H1 (cell line): ENCODE measurements around the gene ATF7. TPM values are rescaled to one million over a fixed set of nuclear protein-coding genes. Genes with fewer than 3 reads are reported as not detected.

ENCODE experiments used
- CTCF ChIA-PET: fragments of 300-600 bp; sonication (Branson Sonifier 250); formaldehyde crosslinking; loops from one replicate; lab custom pipeline; 2021; ENCODE audit not compliant: partially characterized antibody; lab: Charles Lee
- POLR2A ChIA-PET: fragments of 300-600 bp; sonication (Branson Sonifier 250); formaldehyde crosslinking; loops from one replicate; lab custom pipeline; 2021; ENCODE audit warnings: inconsistent platforms; ENCODE audit not compliant: partially characterized antibody; lab: Charles Lee
- DNase-seq, 2 experiments: peaks; one replicate each; pipeline versions ENCODE4 v3.0.0 to v3.0.0-alpha.2; 2010 to 2022; ENCODE audit warnings: low spot score in 2 of 2, low read depth in 1 of 2, mixed read lengths in 1 of 2
- FAIRE-seq: peaks from 2 replicates; lab custom pipeline; 2011; peaks lifted over from hg19 to GRCh38; lab: Jason Lieb, UNC
- H2AFZ ChIP-seq: 2 replicates; pipeline ENCODE4 v1.8.1; 2012; ENCODE audit warnings: low read length, inconsistent platforms
- H2AK5ac ChIP-seq: 2 replicates; pipeline ENCODE4 v1.6.1; 2013; ENCODE audit warnings: low read depth, low read length
- H2BK120ac ChIP-seq: replicated peaks from 2 replicates; pipeline ENCODE3; 2013; ENCODE audit warnings: low read depth, low read length, inconsistent platforms
- H2BK12ac ChIP-seq: 2 replicates; pipeline ENCODE4 v1.6.1; 2013; ENCODE audit warnings: low read depth, low read length
- H2BK15ac ChIP-seq: 2 replicates; pipeline ENCODE4 v1.6.1; 2013; ENCODE audit warnings: low read length
- H2BK20ac ChIP-seq: 2 replicates; pipeline ENCODE4 v1.6.1; 2013; ENCODE audit warnings: low read length
- H2BK5ac ChIP-seq: 2 replicates; pipeline ENCODE4 v1.6.1; 2013; ENCODE audit warnings: low read depth, low read length
- H3K14ac ChIP-seq: 2 replicates; pipeline ENCODE4 v1.6.1; 2013; ENCODE audit warnings: inconsistent platforms; ENCODE audit not compliant: insufficient read length
- H3K18ac ChIP-seq: 2 replicates; pipeline ENCODE4 v1.6.1; 2013; ENCODE audit warnings: low read length; ENCODE audit errors: extremely low read depth
- H3K23ac ChIP-seq: 2 replicates; pipeline ENCODE4 v1.6.1; 2013; ENCODE audit warnings: inconsistent platforms; ENCODE audit not compliant: insufficient read length
- H3K23me2 ChIP-seq: 2 replicates; pipeline ENCODE4 v1.6.1; 2013; ENCODE audit warnings: low read depth, low read length
- H3K27ac ChIP-seq: 2 replicates; pipeline ENCODE4 v1.6.1; 2011; ENCODE audit warnings: low read depth, low read length, inconsistent platforms
- H3K27me3 ChIP-seq, 4 experiments: replicated peaks in 1 of 4; 1 replicate in 1 of 4; 2 replicates in 3 of 4; pipeline versions ENCODE4 v1.6.1 to v1.8.1; 2011 to 2013; ENCODE audit warnings: low read length in 3 of 4, mild to moderate bottlenecking in 3 of 4, inconsistent platforms in 2 of 4, mixed read lengths in 2 of 4, moderate library complexity in 1 of 4; ENCODE audit not compliant: control insufficient read depth in 3 of 4, insufficient read depth in 3 of 4; ENCODE audit errors: extremely low read depth in 1 of 4
- H3K36me3 ChIP-seq, 4 experiments: 2 replicates each; pipeline versions ENCODE4 v1.6.1 to v1.8.1; 2011 to 2013; ENCODE audit warnings: mild to moderate bottlenecking in 4 of 4, low read length in 3 of 4, moderate library complexity in 2 of 4, control low read depth in 1 of 4, inconsistent platforms in 1 of 4; ENCODE audit not compliant: insufficient read depth in 4 of 4, control insufficient read depth in 2 of 4
- H3K4ac ChIP-seq: replicated peaks from 2 replicates; pipeline ENCODE3; 2013; ENCODE audit warnings: low read length, low read depth, mixed read lengths, inconsistent platforms; ENCODE audit not compliant: insufficient read length
- H3K4me1 ChIP-seq, 4 experiments: replicated peaks in 1 of 4; 1 replicate in 1 of 4; 2 replicates in 3 of 4; pipeline versions ENCODE4 v1.6.1 to v1.8.1; 2011 to 2013; ENCODE audit warnings: low read length in 3 of 4, inconsistent platforms in 2 of 4, mixed read lengths in 1 of 4; ENCODE audit not compliant: insufficient read depth in 4 of 4, control insufficient read depth in 3 of 4
- H3K4me2 ChIP-seq, 2 experiments: 2 replicates each; pipeline versions ENCODE4 v1.6.1 to v1.8.1; 2011 to 2013; ENCODE audit warnings: low read depth in 2 of 2, low read length in 2 of 2, control low read depth in 1 of 2, inconsistent platforms in 1 of 2, mild to moderate bottlenecking in 1 of 2; ENCODE audit not compliant: insufficient read depth in 1 of 2
- H3K4me3 ChIP-seq, 4 experiments: fragments of 200-600, 300-600 bp in 1 of 4; sonication (generic), shearing (Covaris generic), sonication (Bioruptor Twin) in 1 of 4; 2 replicates each; pipeline versions ENCODE4 v1.5.1 to v1.8.1; 2011 to 2016; ENCODE audit warnings: low read length in 4 of 4, low read depth in 3 of 4, control low read depth in 2 of 4, inconsistent platforms in 2 of 4, mild to moderate bottlenecking in 2 of 4, mixed read lengths in 1 of 4, moderate library complexity in 1 of 4; ENCODE audit not compliant: insufficient read depth in 2 of 4; ENCODE audit errors: extremely low read depth in 1 of 4
- H3K56ac ChIP-seq: replicated peaks from 2 replicates; pipeline ENCODE3; 2013; ENCODE audit warnings: low read depth, mild to moderate bottlenecking, mixed read lengths, low read length, inconsistent platforms; ENCODE audit not compliant: insufficient read length
- H3K79me1 ChIP-seq: 2 replicates; pipeline ENCODE4 v1.6.1; 2013; ENCODE audit warnings: low read depth, low read length, control low read depth
- H3K79me2 ChIP-seq, 2 experiments: 2 replicates each; pipeline versions ENCODE4 v1.6.1 to v1.8.1; 2012 to 2013; ENCODE audit warnings: low read length in 2 of 2, mild to moderate bottlenecking in 2 of 2, inconsistent platforms in 1 of 2; ENCODE audit not compliant: insufficient read depth in 2 of 2, control insufficient read depth in 1 of 2
- H3K9ac ChIP-seq, 4 experiments: replicated peaks in 1 of 4; 1 replicate in 1 of 4; 2 replicates in 3 of 4; pipeline versions ENCODE4 v1.6.1 to v1.8.1; 2011 to 2013; ENCODE audit warnings: low read depth in 3 of 4, low read length in 3 of 4, control low read depth in 2 of 4, mild to moderate bottlenecking in 2 of 4, moderate library complexity in 2 of 4, inconsistent platforms in 1 of 4; ENCODE audit errors: extremely low read depth in 1 of 4
- H3K9me3 ChIP-seq, 2 experiments: 2 replicates each; pipeline versions ENCODE4 v1.6.1 to v1.8.1; 2012 to 2013; ENCODE audit warnings: mild to moderate bottlenecking in 2 of 2, moderate library complexity in 2 of 2, control low read depth in 1 of 2, inconsistent platforms in 1 of 2, low read depth in 1 of 2, low read length in 1 of 2, mixed read lengths in 1 of 2; ENCODE audit not compliant: insufficient read depth in 2 of 2
- H4K20me1 ChIP-seq, 2 experiments: replicated peaks in 1 of 2; 2 replicates each; pipeline versions ENCODE3 to v1.8.1; 2011 to 2013; ENCODE audit warnings: inconsistent platforms in 2 of 2, low read length in 2 of 2, mild to moderate bottlenecking in 1 of 2; ENCODE audit not compliant: insufficient read depth in 2 of 2, control insufficient read depth in 1 of 2
- H4K5ac ChIP-seq: 2 replicates; pipeline ENCODE4 v1.6.1; 2013; ENCODE audit warnings: low read length, low read depth, mixed read lengths, inconsistent platforms; ENCODE audit not compliant: insufficient read length
- H4K8ac ChIP-seq: 2 replicates; pipeline ENCODE4 v1.8.0; 2013; ENCODE audit warnings: mild to moderate bottlenecking, moderate library complexity, low read length, inconsistent platforms; ENCODE audit not compliant: insufficient read depth; ENCODE audit errors: extremely low read depth
- H4K91ac ChIP-seq: replicated peaks from 2 replicates; pipeline ENCODE3; 2013; ENCODE audit warnings: low read length, mixed read lengths, inconsistent platforms; ENCODE audit not compliant: insufficient read length
- CBX8 ChIP-seq: fragments of 300-800, 300-1000 bp; sonication (generic); IDR thresholded peaks from 2 replicates; pipeline ENCODE4 v1.7.1; 2016; ENCODE audit warnings: low read depth, low read length, borderline replicate concordance
- CEBPB ChIP-seq: IDR thresholded peaks from 2 replicates; pipeline ENCODE4 v1.6.1; 2012; ENCODE audit warnings: low read depth, low read length
- JUN ChIP-seq: IDR thresholded peaks from 2 replicates; pipeline ENCODE4 v1.6.1; 2011; ENCODE audit warnings: low read depth, mild to moderate bottlenecking, improper control_type of control experiment, low read length
- JUND ChIP-seq: IDR thresholded peaks from 2 replicates; pipeline ENCODE4 v1.6.1; 2011; ENCODE audit warnings: mild to moderate bottlenecking, improper control_type of control experiment, low read length
- RFX5 ChIP-seq: IDR thresholded peaks from 2 replicates; pipeline ENCODE4 v1.6.1; 2011; ENCODE audit warnings: low read depth, low read length, improper control_type of control experiment, borderline replicate concordance
- RXRA ChIP-seq: IDR thresholded peaks from 2 replicates; pipeline ENCODE4 v1.6.1; 2011; ENCODE audit warnings: low read depth, mild to moderate bottlenecking, low read length, moderate library complexity; ENCODE audit not compliant: insufficient read depth
- SP2 ChIP-seq: IDR thresholded peaks from 2 replicates; pipeline ENCODE4 v1.6.1; 2012; ENCODE audit warnings: mild to moderate bottlenecking, low read length, inconsistent platforms
- WGBS, 2 experiments: shearing (Covaris generic) in 1 of 2; methylation state at CpG; one replicate each; pipeline versions ENCODE4 v1.1.6 to v1.1.7; 2013 to 2015; ENCODE audit warnings: low lambda C conversion rate in 2 of 2, mixed read lengths in 2 of 2, inconsistent platforms in 1 of 2, low coverage in 1 of 2, missing lambda C conversion rate in 1 of 2; ENCODE audit not compliant: insufficient replicate concordance in 2 of 2, insufficient coverage in 1 of 2, insufficient read length in 1 of 2; ENCODE audit errors: extremely low coverage in 1 of 2, missing lambda C conversion rate in 1 of 2; 5-methylcytosine and 5-hydroxymethylcytosine counted together
- polyA plus RNA-seq, 7 experiments: library from polyadenylated mRNA; depleted of rRNA in 3 of 7; stranded (reverse) in 5 of 7; unstranded in 2 of 7; fragments of >200 nt in 5 of 7; fragments of 200-250 nt in 2 of 7; gene quantifications; 1 replicate in 5 of 7; 2 replicates in 1 of 7; 4 replicates in 1 of 7; pipeline versions ENCODE4 v1.2.1 to v1.2.3, GENCODE V29; 2011 to 2013; ENCODE audit warnings: missing spikeins in 2 of 7, mixed read lengths in 2 of 7
- total RNA-seq: library from RNA; stranded (reverse); fragmentation: NEBNext Ultra II Directional; extraction: Animal tissue kit (Norgen Biotek cat#: 25700); gene quantifications from 2 replicates; pipeline ENCODE4 v1.2.1, GENCODE V29; 2021
- TF ChIP-seq, protein P1 (sequence below): IDR thresholded peaks from 2 replicates; pipeline ENCODE4 v1.6.1; 2011; ENCODE audit warnings: low read length, improper control_type of control experiment
- TF ChIP-seq, protein P2 (sequence below): IDR thresholded peaks from 2 replicates; pipeline ENCODE4 v1.6.1; 2012; ENCODE audit warnings: inconsistent platforms
- TF ChIP-seq, protein P3 (sequence below), 3 experiments: IDR thresholded peaks; 1 replicate in 2 of 3; 2 replicates in 1 of 3; pipeline versions ENCODE4 v1.5.1 to v1.6.1; 2011; ENCODE audit warnings: low read length in 3 of 3, mild to moderate bottlenecking in 3 of 3, inconsistent platforms in 2 of 3, low read depth in 1 of 3, moderate library complexity in 1 of 3; ENCODE audit not compliant: insufficient read depth in 1 of 3; ENCODE audit errors: control extremely low read depth in 1 of 3

The ATF7 gene
- total and polyA plus RNA-seq, 2 of the 8 experiments (the other 6 are each of a cell fraction or from before 2014, with no cell fraction given) = 10.1 to 16.6 TPM

DNA sequence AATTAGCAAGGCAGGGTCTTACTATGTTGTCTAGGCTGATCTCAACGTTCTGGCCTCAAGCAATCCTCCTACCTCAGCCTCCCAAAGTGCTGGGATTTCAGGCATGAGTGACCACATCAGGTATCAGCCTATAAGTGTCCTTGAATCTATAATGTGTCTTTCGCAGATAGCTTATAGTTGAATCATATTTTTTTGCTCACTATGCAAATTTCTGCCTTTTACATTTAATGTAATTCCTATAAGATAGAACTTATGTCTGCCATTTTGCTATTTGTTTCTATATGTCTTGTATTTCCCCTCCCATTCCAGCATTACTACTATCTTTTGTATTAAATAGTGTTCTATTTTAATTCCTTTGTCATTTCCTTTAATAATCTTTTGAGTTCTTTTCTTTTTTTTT is 10.5 kb upstream of the ATF7 start:
- Histone ChIP-seq H3K27me3 (no peaks in the 10 kb centered on the region), H3K18ac (no peak overlapping the region), H2BK20ac (no peak overlapping the region), H3K4ac (no peak overlapping the region), H3K9ac (no peak overlapping the region), H4K5ac (no peak overlapping the region), H2BK15ac (no peak overlapping the region), H2BK12ac (no peak overlapping the region), H3K23me2 (no peaks in the 10 kb centered on the region; the same call in 1 of the 2 replicates), H2BK5ac (no peak overlapping the region), H4K8ac (no peak overlapping the region), H3K23ac (no peak overlapping the region), H4K91ac (no peak overlapping the region), H3K56ac (no peak overlapping the region), H3K79me1 (no peaks in the 10 kb centered on the region), H4K20me1 (no peaks in the 10 kb centered on the region), H3K9me3 (no peaks in the 10 kb centered on the region), H3K14ac (no peak overlapping the region), H3K79me2 (no peaks in the 10 kb centered on the region), H3K4me3 (no peak overlapping the region)
- no peak for FAIRE-seq
- POLR2A ChIA-PET = interaction anchor here (1.4 to 5.4 kb wide), 2 partner anchors 10 to 39 kb away, joined by 3 to 20 read pairs; partner anchors contain the start of genes ATF7 and ATP5MC2
- 52% methylated on average over 2 of the region's 2 CpGs; no CpG with 5 or more reads in 1 of the 2 experiments for WGBS, 2 experiments
- no peak for DNase-seq
- TF ChIP-seq CEBPB (no peak), RFX5 (no peak), CBX8 (no peak), SP2 (no peak), JUND (no peak), RXRA (no peak), JUN (no peak)
- TF ChIP-seq, protein P1, sequence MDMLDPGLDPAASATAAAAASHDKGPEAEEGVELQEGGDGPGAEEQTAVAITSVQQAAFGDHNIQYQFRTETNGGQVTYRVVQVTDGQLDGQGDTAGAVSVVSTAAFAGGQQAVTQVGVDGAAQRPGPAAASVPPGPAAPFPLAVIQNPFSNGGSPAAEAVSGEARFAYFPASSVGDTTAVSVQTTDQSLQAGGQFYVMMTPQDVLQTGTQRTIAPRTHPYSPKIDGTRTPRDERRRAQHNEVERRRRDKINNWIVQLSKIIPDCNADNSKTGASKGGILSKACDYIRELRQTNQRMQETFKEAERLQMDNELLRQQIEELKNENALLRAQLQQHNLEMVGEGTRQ = no peak
- TF ChIP-seq, protein P2, sequence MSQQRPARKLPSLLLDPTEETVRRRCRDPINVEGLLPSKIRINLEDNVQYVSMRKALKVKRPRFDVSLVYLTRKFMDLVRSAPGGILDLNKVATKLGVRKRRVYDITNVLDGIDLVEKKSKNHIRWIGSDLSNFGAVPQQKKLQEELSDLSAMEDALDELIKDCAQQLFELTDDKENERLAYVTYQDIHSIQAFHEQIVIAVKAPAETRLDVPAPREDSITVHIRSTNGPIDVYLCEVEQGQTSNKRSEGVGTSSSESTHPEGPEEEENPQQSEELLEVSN = no peak
- TF ChIP-seq, protein P3, sequence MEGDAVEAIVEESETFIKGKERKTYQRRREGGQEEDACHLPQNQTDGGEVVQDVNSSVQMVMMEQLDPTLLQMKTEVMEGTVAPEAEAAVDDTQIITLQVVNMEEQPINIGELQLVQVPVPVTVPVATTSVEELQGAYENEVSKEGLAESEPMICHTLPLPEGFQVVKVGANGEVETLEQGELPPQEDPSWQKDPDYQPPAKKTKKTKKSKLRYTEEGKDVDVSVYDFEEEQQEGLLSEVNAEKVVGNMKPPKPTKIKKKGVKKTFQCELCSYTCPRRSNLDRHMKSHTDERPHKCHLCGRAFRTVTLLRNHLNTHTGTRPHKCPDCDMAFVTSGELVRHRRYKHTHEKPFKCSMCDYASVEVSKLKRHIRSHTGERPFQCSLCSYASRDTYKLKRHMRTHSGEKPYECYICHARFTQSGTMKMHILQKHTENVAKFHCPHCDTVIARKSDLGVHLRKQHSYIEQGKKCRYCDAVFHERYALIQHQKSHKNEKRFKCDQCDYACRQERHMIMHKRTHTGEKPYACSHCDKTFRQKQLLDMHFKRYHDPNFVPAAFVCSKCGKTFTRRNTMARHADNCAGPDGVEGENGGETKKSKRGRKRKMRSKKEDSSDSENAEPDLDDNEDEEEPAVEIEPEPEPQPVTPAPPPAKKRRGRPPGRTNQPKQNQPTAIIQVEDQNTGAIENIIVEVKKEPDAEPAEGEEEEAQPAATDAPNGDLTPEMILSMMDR (IDR thresholded peaks at IDR 0.05; ENCODE audit: control extremely low read depth in 1 of 3, insufficient read depth in 1 of 3, low read depth in 1 of 3, low read length in 3 of 3) = no peak
- TF ChIP-seq, all 59 proteins: peak for 0
- Histone ChIP-seq H3K4me1 (no peaks in the 10 kb centered on the region), H2BK120ac (no peak overlapping the region), H2AK5ac (no peak overlapping the region), H3K4me2 (no peak overlapping the region), H3K36me3 (no peaks in the 10 kb centered on the region), H2AFZ (no peak overlapping the region), H3K27ac (no peak overlapping the region)
- CTCF ChIA-PET = interaction anchor here (1.5 kb wide), 2 partner anchors 11 to 22 kb away, joined by 3 read pairs; partner anchors contain the start of gene ATF7
